Panc1 (cell line): ENCODE data around the gene LY6G6D. TPM values are rescaled to one million over a fixed set of nuclear protein-coding genes. Genes with fewer than 3 reads are reported as not detected.

ENCODE experiments used
- ATAC-seq: fragments of 200-7000 bp; cut with Tn5 transposase; 2 replicates; pipeline ENCODE4 v1.9.1; 2020; ENCODE audit warnings: mild to moderate bottlenecking, moderate library complexity
- BruUV-seq: library from RNA; stranded (reverse); fragments of 400-500 nt; replicated peaks from 2 replicates; lab custom pipeline; 2021; lab: Mats Ljungman, UMichigan
- CTCF ChIA-PET: fragments of 300-600 bp; sonication (Branson Sonifier 250); formaldehyde crosslinking; loops from one replicate; lab custom pipeline; 2022; ENCODE audit warnings: antibody characterized with exemption; lab: Charles Lee
- POLR2A ChIA-PET: fragments of 300-600 bp; sonication (Branson Sonifier 250); formaldehyde crosslinking; loops from one replicate; lab custom pipeline; 2022; ENCODE audit warnings: antibody characterized with exemption; lab: Charles Lee
- DNase-seq: peaks from one replicate; pipeline ENCODE4 v3.0.0-alpha.2; 2010; ENCODE audit warnings: low read depth, low spot score
- H3K27ac ChIP-seq: 2 replicates; pipeline ENCODE4 v1.5.1; 2011; ENCODE audit warnings: mild to moderate bottlenecking, low read length, inconsistent platforms
- H3K27me3 ChIP-seq: fragments of 200-500 bp; sonication (Bioruptor generic); 2 replicates; pipeline ENCODE4 v1.6.0; 2014; ENCODE audit warnings: low read length, inconsistent platforms; ENCODE audit not compliant: control insufficient read depth, insufficient read depth
- H3K36me3 ChIP-seq: fragments of 200-500 bp; sonication (Bioruptor generic); 2 replicates; pipeline ENCODE4 v1.5.1; 2014; ENCODE audit warnings: inconsistent platforms, mild to moderate bottlenecking, low read length, moderate library complexity; ENCODE audit not compliant: control insufficient read depth, insufficient read depth
- H3K4me1 ChIP-seq: 2 replicates; pipeline ENCODE4 v1.5.1; 2011; ENCODE audit warnings: inconsistent platforms, mild to moderate bottlenecking, low read length, moderate library complexity; ENCODE audit not compliant: control insufficient read depth, insufficient read depth
- H3K4me3 ChIP-seq, 2 experiments: 2 replicates each; pipeline ENCODE4 v1.5.1; 2011 to 2012; ENCODE audit warnings: low read depth in 2 of 2, low read length in 2 of 2, mild to moderate bottlenecking in 2 of 2, inconsistent platforms in 1 of 2, moderate library complexity in 1 of 2
- H3K9me3 ChIP-seq: fragments of 200-500 bp; sonication (Bioruptor generic); 2 replicates; pipeline ENCODE4 v1.5.1; 2014; ENCODE audit warnings: low read depth, mild to moderate bottlenecking, inconsistent platforms, low read length, moderate library complexity; ENCODE audit not compliant: control insufficient read depth, insufficient read depth
- POLR2AphosphoS5 ChIP-seq: IDR thresholded peaks from 2 replicates; pipeline ENCODE4 v1.6.1; 2012; ENCODE audit warnings: mild to moderate bottlenecking, low read depth, low read length, moderate library complexity
- SIN3A ChIP-seq: IDR thresholded peaks from 2 replicates; pipeline ENCODE4 v1.6.1; 2012; ENCODE audit warnings: low read depth, mild to moderate bottlenecking, low read length, moderate library complexity, borderline replicate concordance; ENCODE audit not compliant: insufficient read depth
- TCF7L2 ChIP-seq: IDR thresholded peaks from 2 replicates; pipeline ENCODE4 v1.6.1; 2011; ENCODE audit warnings: mild to moderate bottlenecking, low read depth, low read length, inconsistent platforms
- in situ Hi-C: cut with HindIII; loops from 2 replicates; pipeline ENCODE4 v1.10.0; 2016; ENCODE audit warnings: low sequenced_read_pairs, low pct_unique_long_range_greater_than_20kb
- intact Hi-C: fragments of 100-400 bp; cut with micrococcal nuclease; formaldehyde crosslinking; loops from one replicate; pipeline ENCODE4 v1.10.0; 2022; ENCODE audit not compliant: unreplicated experiment
- total RNA-seq: library from RNA; stranded (reverse); gene quantifications from one replicate; pipeline ENCODE4 v1.2.1, GENCODE V29; 2021; ENCODE audit not compliant: unreplicated experiment
- TF ChIP-seq, protein P1 (sequence below), 2 experiments: IDR thresholded peaks; 2 replicates each; pipeline ENCODE4 v1.6.1; 2011 to 2012; ENCODE audit warnings: low read depth in 2 of 2, control low read depth in 1 of 2, low read length in 1 of 2, mild to moderate bottlenecking in 1 of 2, moderate library complexity in 1 of 2; ENCODE audit not compliant: insufficient read depth in 1 of 2
- TF ChIP-seq, protein P2 (sequence below): fragments of 450-650 bp; IDR thresholded peaks from 2 replicates; pipeline ENCODE4 v1.5.1; 2017; ENCODE audit warnings: mild to moderate bottlenecking

Gene LY6G6D
- total RNA-seq, 1 experiment from 2014 or later: not detected

DNA sequence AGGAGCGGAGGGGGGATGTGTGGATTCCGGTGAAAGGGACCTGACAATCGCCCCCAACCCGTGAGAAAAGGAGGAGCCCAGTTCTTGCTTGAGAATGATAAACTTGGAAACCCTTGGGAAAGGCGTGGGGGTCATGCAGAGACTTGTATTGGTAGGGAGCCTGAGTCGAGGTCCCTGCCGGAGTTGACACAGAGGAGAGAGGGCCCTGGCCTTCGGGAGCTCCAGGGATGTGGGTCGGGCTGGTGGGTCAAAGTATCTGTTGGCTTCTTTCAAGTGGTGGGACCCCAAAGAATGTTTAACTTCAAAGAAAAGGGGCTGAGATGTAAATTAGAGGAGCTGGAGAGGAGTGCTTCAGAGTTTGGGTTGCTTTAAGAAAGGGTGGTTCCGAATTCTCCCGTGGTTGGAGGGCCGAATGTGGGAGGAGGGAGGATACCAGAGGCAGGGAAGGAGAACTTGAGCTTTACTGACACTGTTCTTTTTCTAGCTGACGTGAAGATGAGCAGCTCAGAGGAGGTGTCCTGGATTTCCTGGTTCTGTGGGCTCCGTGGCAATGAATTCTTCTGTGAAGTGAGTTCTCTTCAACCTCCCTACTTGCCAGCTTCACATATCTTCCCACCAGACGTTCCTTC lies 48.7 kb upstream of the LY6G6D start:
- in situ Hi-C loops (no loop called here), intact Hi-C loops (no loop called here)
- H3K4me1 ChIP-seq: peaks cover 14% of the 10 kb centered on the region
- POLR2A ChIA-PET: no interaction called here
- H3K9me3 ChIP-seq: no peaks in the 10 kb centered on the region
- H3K4me3 ChIP-seq: peak overlapping the region; percentile 76 to 94
- peak overlapping the region; percentile 96 for H3K27ac ChIP-seq
- no peaks in the 10 kb centered on the region for H3K27me3 ChIP-seq
- no peak for ATAC-seq
- TF ChIP-seq POLR2AphosphoS5 (no peak), SIN3A (no peak), TCF7L2 (no peak)
- TF ChIP-seq, protein P1, sequence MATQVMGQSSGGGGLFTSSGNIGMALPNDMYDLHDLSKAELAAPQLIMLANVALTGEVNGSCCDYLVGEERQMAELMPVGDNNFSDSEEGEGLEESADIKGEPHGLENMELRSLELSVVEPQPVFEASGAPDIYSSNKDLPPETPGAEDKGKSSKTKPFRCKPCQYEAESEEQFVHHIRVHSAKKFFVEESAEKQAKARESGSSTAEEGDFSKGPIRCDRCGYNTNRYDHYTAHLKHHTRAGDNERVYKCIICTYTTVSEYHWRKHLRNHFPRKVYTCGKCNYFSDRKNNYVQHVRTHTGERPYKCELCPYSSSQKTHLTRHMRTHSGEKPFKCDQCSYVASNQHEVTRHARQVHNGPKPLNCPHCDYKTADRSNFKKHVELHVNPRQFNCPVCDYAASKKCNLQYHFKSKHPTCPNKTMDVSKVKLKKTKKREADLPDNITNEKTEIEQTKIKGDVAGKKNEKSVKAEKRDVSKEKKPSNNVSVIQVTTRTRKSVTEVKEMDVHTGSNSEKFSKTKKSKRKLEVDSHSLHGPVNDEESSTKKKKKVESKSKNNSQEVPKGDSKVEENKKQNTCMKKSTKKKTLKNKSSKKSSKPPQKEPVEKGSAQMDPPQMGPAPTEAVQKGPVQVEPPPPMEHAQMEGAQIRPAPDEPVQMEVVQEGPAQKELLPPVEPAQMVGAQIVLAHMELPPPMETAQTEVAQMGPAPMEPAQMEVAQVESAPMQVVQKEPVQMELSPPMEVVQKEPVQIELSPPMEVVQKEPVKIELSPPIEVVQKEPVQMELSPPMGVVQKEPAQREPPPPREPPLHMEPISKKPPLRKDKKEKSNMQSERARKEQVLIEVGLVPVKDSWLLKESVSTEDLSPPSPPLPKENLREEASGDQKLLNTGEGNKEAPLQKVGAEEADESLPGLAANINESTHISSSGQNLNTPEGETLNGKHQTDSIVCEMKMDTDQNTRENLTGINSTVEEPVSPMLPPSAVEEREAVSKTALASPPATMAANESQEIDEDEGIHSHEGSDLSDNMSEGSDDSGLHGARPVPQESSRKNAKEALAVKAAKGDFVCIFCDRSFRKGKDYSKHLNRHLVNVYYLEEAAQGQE (IDR thresholded peaks at IDR 0.05; ENCODE audit: insufficient read depth in 1 of 2, low read depth in 2 of 2, low read length in 1 of 2): no peak
- TF ChIP-seq, protein P2, sequence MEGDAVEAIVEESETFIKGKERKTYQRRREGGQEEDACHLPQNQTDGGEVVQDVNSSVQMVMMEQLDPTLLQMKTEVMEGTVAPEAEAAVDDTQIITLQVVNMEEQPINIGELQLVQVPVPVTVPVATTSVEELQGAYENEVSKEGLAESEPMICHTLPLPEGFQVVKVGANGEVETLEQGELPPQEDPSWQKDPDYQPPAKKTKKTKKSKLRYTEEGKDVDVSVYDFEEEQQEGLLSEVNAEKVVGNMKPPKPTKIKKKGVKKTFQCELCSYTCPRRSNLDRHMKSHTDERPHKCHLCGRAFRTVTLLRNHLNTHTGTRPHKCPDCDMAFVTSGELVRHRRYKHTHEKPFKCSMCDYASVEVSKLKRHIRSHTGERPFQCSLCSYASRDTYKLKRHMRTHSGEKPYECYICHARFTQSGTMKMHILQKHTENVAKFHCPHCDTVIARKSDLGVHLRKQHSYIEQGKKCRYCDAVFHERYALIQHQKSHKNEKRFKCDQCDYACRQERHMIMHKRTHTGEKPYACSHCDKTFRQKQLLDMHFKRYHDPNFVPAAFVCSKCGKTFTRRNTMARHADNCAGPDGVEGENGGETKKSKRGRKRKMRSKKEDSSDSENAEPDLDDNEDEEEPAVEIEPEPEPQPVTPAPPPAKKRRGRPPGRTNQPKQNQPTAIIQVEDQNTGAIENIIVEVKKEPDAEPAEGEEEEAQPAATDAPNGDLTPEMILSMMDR: no peak
- CTCF ChIA-PET: no interaction called here
- no peak for DNase-seq
- peaks cover 36% of the 10 kb centered on the region for H3K36me3 ChIP-seq
- BruUV-seq: no TSS peak

DNA sequence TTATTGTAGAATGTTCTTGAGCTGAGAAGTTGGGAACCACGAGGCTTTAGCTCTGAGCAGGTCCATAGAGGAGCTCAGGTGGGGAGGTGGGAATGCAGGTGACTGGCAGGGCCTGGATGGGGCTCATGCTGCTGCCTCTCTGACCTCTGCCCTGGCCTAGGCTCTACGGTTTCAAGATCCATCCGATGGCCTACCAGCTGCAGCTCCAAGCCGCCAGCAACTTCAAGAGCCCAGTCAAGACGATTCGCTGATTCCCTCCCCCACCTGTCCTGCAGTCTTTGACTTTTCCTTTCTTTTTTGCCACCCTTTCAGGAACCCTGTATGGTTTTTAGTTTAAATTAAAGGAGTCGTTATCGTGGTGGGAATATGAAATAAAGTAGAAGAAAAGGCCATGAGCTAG lies 45.5 kb upstream of the LY6G6D start, which contains the start of gene LY6G5B:
TSS of gene LY6G5B (plus strand) at position 301 of the 400 bp plus-strand sequence. CDS start 975 bp downstream, outside the sequence.
- H3K27ac ChIP-seq: no peak within 1 kb of the TSS
- no peak within 1 kb of the TSS for H3K4me3 ChIP-seq
- no TSS peak for BruUV-seq
- TF ChIP-seq POLR2AphosphoS5 (no peak), SIN3A (no peak), TCF7L2 (no peak)
- TF ChIP-seq, protein P2: no peak
- TF ChIP-seq, protein P1 (IDR thresholded peaks at IDR 0.05; ENCODE audit: insufficient read depth in 1 of 2, low read depth in 2 of 2, low read length in 1 of 2): no peak
- H3K9me3 ChIP-seq: no peaks in the 10 kb centered on the region
- H3K36me3 ChIP-seq: peaks cover 39% of the 10 kb centered on the region
- in situ Hi-C loops (no loop called here), intact Hi-C loops (no loop called here)
- peaks cover 4% of the 10 kb centered on the region for H3K4me1 ChIP-seq
- no peak for DNase-seq
- no peak for ATAC-seq
- CTCF ChIA-PET: interaction anchor here (0.6 kb wide), 1 partner anchor 9 kb away, joined by 6 read pairs; no protein-coding TSS in a partner anchor
- H3K27me3 ChIP-seq: no peaks in the 10 kb centered on the region
- POLR2A ChIA-PET: interaction anchor here (0.7 kb wide), 1 partner anchor 145 kb away, joined by 4 read pairs; no protein-coding TSS in a partner anchor
